Stimulated activated CD8-positive, alpha-beta memory T cell treated with anti-CD3 and anti-CD28 coated beads, Interleukin-7, amount 100 ng/mL, for 4 hours (primary cell): ENCODE measurements around the gene ZCCHC7.

ENCODE experiments used
- DNase-seq, 2 donors: peaks; one replicate each; pipeline ENCODE4 v3.0.0-alpha.2; 2020; ENCODE audit warnings: low read depth in 2 of 2

The ZCCHC7 gene

GRCh38 chr9:37336150-37336549 is 215.8 kb downstream of the ZCCHC7 start:
- DNase-seq = no peak

DNA sequence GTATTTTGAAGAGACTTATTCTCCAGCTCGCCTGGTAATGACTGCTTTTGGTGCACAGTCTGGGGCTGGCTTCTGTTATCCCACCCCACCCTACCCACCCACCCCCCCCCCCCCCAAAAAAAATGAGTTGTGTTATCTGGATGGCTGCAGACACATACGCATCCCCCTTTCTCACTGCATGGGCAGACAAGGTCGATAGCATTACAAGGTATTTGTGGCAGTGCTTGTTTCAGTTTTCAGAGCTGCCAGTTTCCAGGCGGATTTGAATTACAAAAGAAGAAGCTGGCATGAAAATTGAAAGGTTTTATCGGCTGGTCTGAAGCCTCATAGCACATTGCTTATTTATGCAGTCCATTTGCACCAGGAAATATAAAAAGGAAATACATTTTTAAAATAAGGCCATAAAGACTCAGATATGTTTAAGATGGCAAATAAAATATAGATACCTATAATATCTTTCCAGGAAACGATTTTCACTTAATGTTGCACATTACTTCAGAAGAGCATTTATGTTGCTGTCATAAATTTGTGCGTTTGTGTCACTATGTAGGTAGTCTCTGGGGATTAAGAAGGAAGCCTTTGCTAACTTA is 217.0 kb downstream of the ZCCHC7 start:
- DNase-seq = no peak

- DNase-seq = no peak
Observed at GRCh38 chr9:37338218-37338617, 217.8 kb downstream of the ZCCHC7 start.

- DNase-seq = no peak
Observed at GRCh38 chr9:37339923-37340322, 219.5 kb downstream of the ZCCHC7 start.

GRCh38 chr9:37340961-37341360 is 220.6 kb downstream of the ZCCHC7 start:
- DNase-seq = no peak

- no peak for DNase-seq
Observed at GRCh38 chr9:37341704-37342103, 221.3 kb downstream of the ZCCHC7 start.

DNA sequence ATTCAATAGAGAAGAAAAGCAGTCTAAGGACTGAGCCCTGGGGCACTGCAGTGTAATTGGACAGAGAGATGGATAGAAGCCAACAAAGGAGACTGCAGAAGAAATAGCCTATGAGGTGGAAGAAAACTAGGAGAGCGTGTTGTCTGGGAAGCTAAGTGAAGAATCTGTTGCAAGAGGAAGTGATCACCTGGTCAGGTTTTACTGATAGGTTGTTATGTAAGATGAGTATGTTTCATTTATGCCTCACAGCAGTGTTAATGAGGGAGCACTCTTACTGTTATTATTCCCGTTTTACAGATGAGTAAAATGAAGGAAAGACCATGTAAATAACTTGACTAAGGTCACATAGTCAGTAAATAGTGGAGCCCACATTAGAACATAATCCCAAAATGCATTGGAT is 222.1 kb downstream of the ZCCHC7 start:
- DNase-seq = no peak

DNA sequence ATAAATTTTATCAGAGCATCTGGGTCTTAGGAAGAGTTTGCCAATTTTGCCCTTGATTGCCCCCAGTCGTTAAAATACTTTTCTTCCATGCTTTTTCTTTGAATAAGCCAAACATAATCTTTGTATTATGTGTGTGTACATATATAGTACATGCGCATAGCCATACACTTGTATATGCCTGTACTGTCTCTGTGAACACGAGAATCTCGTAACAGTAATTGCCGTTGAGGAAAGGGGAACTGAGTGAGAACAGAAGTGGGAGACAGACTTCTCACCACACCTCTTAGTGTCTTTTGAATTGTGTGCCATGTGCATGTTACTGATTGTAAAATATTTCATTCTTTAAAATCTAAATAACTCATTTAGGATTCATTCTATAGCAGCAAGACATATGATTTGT is 222.5 kb downstream of the ZCCHC7 start:
- DNase-seq = no peak

GRCh38 chr9:37343724-37344123 is 223.3 kb downstream of the ZCCHC7 start:
- no peak for DNase-seq

- DNase-seq = no peak
Observed at GRCh38 chr9:37345038-37345437, 224.7 kb downstream of the ZCCHC7 start.

DNA sequence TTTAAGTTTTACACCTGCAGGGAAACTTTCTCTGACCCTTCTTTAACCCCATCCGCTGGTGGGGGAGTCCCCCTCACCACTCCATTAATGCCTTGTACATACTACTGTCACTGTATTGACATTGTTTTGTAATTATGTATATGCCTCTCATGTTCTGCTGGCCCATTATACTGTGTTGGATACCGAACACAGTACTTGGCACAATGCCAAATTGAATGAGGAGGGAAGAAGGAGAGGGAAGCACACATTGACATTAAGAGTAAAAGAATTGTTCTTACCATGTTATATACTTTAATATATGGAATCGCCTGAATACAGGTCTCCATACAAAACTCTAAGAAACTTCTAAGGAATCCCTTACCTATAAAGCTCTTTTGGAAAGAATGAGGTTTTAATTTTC is 228.5 kb downstream of the ZCCHC7 start:
- no peak for DNase-seq

- DNase-seq = no peak
Observed at GRCh38 chr9:37350486-37351190, 230.3 kb downstream of the ZCCHC7 start.

GRCh38 chr9:37353791-37354190 is 233.4 kb downstream of the ZCCHC7 start:
- DNase-seq = no peak

DNA sequence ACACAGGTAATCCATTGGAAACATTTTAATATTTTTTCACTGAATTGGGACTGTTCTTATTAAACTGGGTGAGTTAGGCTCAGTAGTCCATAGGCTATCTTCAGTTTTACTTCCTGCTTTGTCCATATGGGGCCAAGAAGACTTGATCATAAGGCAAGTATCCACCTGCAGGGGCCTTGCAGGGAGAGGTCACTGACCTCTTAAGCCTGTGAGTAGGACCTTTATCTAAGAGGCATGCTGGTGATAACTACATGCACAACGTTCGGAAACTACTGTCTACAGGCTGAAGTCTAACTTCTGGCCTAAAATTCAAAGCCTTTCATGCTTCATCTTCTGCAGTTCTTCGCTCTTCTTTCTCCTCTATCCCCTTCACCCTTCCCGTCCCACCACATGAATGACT is 242.1 kb downstream of the ZCCHC7 start:
- DNase-seq = no peak

GRCh38 chr9:37363124-37363523 is 242.8 kb downstream of the ZCCHC7 start:
- no peak for DNase-seq

DNA sequence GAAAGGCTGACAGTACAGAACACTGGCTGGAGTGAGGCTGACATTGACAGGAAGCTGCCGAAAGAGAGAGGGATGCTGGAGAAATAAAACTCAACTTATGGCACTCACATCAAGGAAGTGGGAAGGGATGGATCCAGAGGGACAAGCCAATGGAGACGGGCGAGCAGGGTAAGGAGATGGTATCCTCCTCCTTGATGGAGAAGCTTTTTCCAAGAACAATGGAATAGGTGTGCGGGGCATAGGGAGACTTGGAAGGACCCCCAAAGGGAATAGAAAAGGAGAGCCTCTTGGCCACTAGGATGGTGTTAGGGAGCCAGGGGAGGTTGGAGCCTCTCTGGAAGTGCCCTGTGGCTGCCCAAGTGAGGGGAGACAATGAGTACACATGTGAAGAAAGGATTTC is 243.8 kb downstream of the ZCCHC7 start:
- DNase-seq = no peak

- DNase-seq = no peak
Observed at GRCh38 chr9:37364751-37365360, 244.5 kb downstream of the ZCCHC7 start.

GRCh38 chr9:37369671-37370070 is 249.3 kb downstream of the ZCCHC7 start:
- no peak for DNase-seq

- no peak for DNase-seq
Observed at GRCh38 chr9:37370282-37370681, 249.9 kb downstream of the ZCCHC7 start.

- DNase-seq = no peak
Observed at GRCh38 chr9:37370968-37371563, 250.7 kb downstream of the ZCCHC7 start.

GRCh38 chr9:37371565-37372464 is 251.4 kb downstream of the ZCCHC7 start:
- no peak for DNase-seq

DNA sequence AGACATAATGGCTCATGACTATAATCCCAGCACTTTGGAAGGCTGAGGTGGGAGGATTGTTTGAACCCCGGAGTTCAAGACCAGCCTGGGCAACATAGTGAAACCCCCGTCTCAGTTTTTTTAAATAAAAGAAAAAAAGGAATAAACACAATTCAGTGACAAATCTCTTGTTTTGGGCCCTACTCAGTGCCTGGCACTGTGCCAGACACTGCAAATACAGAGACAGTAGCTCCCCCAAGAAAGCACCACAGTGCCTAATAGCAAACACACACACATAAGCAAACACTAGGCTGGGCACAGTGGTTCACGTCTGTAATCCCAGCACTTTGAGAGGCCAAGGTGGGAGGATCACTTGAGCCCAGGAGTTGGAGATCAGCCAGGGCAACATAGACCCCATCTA is 252.5 kb downstream of the ZCCHC7 start:
- DNase-seq = no peak
